ENCODE results near the gene TXLNB. TPM values are rescaled to one million over a fixed set of nuclear protein-coding genes. Genes with fewer than 3 reads are reported as not detected.

Gene TXLNB
- total RNA-seq, 6 experiments from 2014 or later: 0.07 TPM; not detected in 5

GRCh38 chr6:139323511-139324300 lies 31.9 kb upstream of the TXLNB start:
- Mint-ChIP-seq H3K4me3 (no peak overlapping the region), H3K4me1 (ENCODE audit: low read depth) (peaks cover 10% of the 10 kb centered on the region), H3K27me3 (ENCODE audit: insufficient read depth) (no peaks in the 10 kb centered on the region; the same call in 1 of the 2 replicates), H3K9me3 (no peaks in the 10 kb centered on the region), H3K27ac (peak overlapping the region; percentile 10), H3K36me3 (ENCODE audit: low read depth) (no peaks in the 10 kb centered on the region)
- DNase-seq: peak; percentile 29
- TF ChIP-seq CTCF (IDR thresholded peaks at IDR 0.05): no peak

- Mint-ChIP-seq H3K27me3 (ENCODE audit: insufficient read depth) (peaks cover 1% of the 10 kb centered on the region), H3K36me3 (ENCODE audit: low read depth) (no peaks in the 10 kb centered on the region), H3K4me3 (no peak overlapping the region), H3K4me1 (ENCODE audit: low read depth) (peaks cover 10% of the 10 kb centered on the region), H3K9me3 (no peaks in the 10 kb centered on the region), H3K27ac (no peak overlapping the region)
- TF ChIP-seq CTCF (IDR thresholded peaks at IDR 0.05): no peak
- no peak for DNase-seq
Observed at GRCh38 chr6:139320081-139320480, 28.3 kb upstream of the TXLNB start.

- H3K27ac Mint-ChIP-seq: no peak overlapping the region
- no peaks in the 10 kb centered on the region for H3K36me3 Mint-ChIP-seq (ENCODE audit: low read depth)
- DNase-seq: no peak
- H3K27me3 Mint-ChIP-seq (ENCODE audit: insufficient read depth): peaks cover 3% of the 10 kb centered on the region
- peaks cover 10% of the 10 kb centered on the region for H3K4me1 Mint-ChIP-seq (ENCODE audit: low read depth)
- H3K4me3 Mint-ChIP-seq: no peak overlapping the region
- no peaks in the 10 kb centered on the region for H3K9me3 Mint-ChIP-seq
- no peak for TF ChIP-seq CTCF (IDR thresholded peaks at IDR 0.05)
Observed at GRCh38 chr6:139316622-139317317, 25.0 kb upstream of the TXLNB start.

GRCh38 chr6:139313784-139314545 lies 22.2 kb upstream of the TXLNB start:
- Mint-ChIP-seq H3K27ac (no peak overlapping the region; the same call in 1 of the 2 replicates), H3K4me1 (ENCODE audit: low read depth) (peaks cover 17% of the 10 kb centered on the region), H3K27me3 (ENCODE audit: insufficient read depth) (peaks cover 3% of the 10 kb centered on the region; the same call in 1 of the 2 replicates), H3K4me3 (no peak overlapping the region), H3K36me3 (ENCODE audit: low read depth) (no peaks in the 10 kb centered on the region), H3K9me3 (no peaks in the 10 kb centered on the region)
- TF ChIP-seq CTCF (IDR thresholded peaks at IDR 0.05): no peak
- no peak for DNase-seq

- Mint-ChIP-seq H3K36me3 (ENCODE audit: low read depth) (no peaks in the 10 kb centered on the region), H3K4me1 (ENCODE audit: low read depth) (peaks cover 24% of the 10 kb centered on the region), H3K4me3 (no peak overlapping the region), H3K27ac (no peak overlapping the region), H3K9me3 (no peaks in the 10 kb centered on the region), H3K27me3 (ENCODE audit: insufficient read depth) (peaks cover 3% of the 10 kb centered on the region; the same call in 1 of the 2 replicates)
- DNase-seq: no peak
- no peak for TF ChIP-seq CTCF (IDR thresholded peaks at IDR 0.05)
Observed at GRCh38 chr6:139313229-139313628, 21.4 kb upstream of the TXLNB start.

Data from HFFc6 (cell line).